Lung microvascular endothelial cell (primary cell): ENCODE results near the gene PRKG2. TPM values are rescaled to one million over a fixed set of nuclear protein-coding genes. Genes with fewer than 3 reads are reported as not detected.

Experiments
- DNase-seq, 2 donors: peaks; one replicate each; pipeline versions ENCODE4 v3.0.0 to v3.0.0-alpha.2; 2010; ENCODE audit warnings: low read depth in 2 of 2
- total RNA-seq: library from RNA; depleted of rRNA; stranded (reverse); fragments of >200 nt; gene quantifications from 2 replicates; pipeline ENCODE4 v1.2.1, GENCODE V29; 2014

The PRKG2 gene
- total RNA-seq, 1 donor from 2014 or later, result not detected

DNA sequence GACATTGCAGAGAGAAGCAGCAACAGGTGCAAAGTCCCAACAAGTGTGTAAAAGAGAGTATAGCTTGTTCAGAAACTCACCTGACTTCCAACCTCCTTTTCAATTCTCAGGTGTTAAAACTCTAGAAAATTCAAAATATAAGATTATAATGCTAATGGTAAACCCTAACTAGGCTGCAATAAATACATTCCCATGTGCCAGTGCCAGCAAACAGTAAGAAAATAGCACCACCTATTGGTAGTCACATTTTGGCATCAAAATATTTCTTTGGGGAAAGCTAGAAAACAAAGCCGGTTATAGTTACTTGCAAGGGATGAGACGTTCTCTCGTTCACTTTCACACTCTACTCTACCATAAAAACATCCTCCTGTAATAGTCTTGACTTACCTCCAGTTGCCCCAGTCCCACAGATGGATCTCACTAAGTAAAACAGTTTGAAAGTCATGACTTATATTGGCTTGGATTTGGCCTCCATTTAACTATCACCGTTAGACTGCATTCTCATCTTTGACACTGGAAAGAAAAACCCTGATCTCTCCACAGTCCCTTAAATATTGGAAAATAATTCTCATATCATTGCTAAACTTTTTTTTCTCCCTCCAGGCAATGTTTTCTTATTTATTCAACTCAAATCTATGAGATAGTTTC is 174.9 kb downstream of the PRKG2 start:
- DNase-seq, result peak; percentile 12 to 34

DNA sequence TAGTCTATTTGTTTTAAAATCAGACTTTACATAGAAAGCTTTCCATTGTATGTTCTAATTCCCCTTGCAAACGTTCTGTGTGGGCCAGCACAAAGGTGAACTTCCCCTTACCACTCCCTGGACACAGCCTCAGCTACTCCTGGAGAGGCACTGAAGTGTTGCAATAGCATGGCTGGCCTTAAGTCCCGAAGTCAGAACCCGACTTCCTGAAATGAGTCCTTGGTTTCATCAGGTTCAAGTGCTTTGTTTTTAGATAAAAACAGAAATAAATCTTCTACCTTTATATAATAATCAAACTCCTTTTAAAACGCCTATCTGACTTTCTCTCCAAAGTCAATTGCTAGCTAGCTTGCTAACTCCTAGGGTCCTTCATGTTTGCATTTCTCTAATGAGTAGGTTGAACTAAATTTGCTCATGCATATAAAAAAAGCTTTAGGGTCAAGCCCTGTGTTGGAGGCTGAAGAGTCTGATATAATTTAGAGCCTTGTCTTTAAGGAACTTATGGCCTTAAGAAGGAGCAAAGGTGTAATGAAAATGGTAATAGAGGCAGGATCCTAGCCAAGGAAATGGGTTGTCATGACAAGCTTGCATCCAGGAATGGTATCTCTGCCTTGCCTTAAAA is 175.6 kb downstream of the PRKG2 start:
- no peak for DNase-seq

GRCh38 chr4:81038636-81039350 is 176.2 kb downstream of the PRKG2 start:
- no peak for DNase-seq

Other genes with a start within 250 kb of the PRKG2 start
- gene BMP3, start 184.5 kb downstream of the PRKG2 start, total RNA-seq, result not detected in 2 replicates